Left renal pelvis (tissue), 4 donors: ENCODE results near the gene PLIN4. TPM values are rescaled to one million over a fixed set of nuclear protein-coding genes. Genes with fewer than 3 reads are reported as not detected.
"Not testable (repeated sequence)": the region's sequence is repeated elsewhere in the genome, so short reads cannot be mapped to it uniquely, and the experiment has no call there.

ENCODE experiments used
- DNase-seq, 4 donors: peaks; one replicate each; pipeline ENCODE4 v3.0.0-alpha.2; 2013; ENCODE audit warnings: low read depth in 4 of 4, low spot score in 3 of 4
- polyA plus RNA-seq, 4 donors: library from polyadenylated mRNA; unstranded; fragments of 120-200 nt; gene quantifications; one replicate each; pipeline ENCODE4 v1.2.1, GENCODE V29; 2013; ENCODE audit not compliant: insufficient read length in 4 of 4

The PLIN4 gene
- polyA plus RNA-seq, 4 donors = 0.43 to 2.1 (median 0.86) TPM

DNA sequence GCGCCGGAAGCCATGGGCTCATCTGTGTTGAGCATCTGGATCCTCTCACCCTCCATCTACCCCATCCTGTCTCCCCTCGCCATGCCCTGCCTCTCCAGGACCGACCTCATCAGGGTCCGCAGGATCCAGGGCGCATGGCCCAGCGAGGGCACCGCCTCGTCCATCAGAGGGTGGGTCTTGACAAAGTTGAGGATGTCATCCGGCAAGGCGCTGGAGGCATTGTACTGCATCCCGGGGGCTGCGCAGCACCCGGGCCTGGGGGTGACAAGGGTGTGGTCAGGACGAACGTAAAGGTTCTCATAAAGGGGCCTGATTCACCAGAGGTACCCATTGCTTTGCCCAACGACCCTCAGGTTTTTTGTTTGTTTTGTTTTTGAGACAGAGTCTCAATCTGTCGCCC lies 31.7 kb upstream of the PLIN4 start:
- no peak for DNase-seq

DNA sequence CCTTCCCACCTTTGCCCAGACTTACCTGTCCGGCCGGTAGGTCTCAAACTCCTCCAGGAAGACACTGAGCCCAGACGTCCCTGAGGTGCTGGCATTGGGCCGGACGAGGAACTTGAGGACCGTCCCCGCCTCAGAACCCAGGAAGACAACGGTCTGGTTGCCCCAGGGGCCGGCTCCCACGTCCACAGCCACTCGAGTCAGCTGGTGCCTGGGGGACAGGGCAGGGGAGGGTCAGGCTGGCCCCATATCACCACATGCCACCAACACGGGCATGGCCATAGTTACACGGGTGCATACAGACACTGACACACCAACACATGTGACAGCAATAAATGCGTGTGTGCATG lies 29.9 kb upstream of the PLIN4 start:
- no peak for DNase-seq

DNA sequence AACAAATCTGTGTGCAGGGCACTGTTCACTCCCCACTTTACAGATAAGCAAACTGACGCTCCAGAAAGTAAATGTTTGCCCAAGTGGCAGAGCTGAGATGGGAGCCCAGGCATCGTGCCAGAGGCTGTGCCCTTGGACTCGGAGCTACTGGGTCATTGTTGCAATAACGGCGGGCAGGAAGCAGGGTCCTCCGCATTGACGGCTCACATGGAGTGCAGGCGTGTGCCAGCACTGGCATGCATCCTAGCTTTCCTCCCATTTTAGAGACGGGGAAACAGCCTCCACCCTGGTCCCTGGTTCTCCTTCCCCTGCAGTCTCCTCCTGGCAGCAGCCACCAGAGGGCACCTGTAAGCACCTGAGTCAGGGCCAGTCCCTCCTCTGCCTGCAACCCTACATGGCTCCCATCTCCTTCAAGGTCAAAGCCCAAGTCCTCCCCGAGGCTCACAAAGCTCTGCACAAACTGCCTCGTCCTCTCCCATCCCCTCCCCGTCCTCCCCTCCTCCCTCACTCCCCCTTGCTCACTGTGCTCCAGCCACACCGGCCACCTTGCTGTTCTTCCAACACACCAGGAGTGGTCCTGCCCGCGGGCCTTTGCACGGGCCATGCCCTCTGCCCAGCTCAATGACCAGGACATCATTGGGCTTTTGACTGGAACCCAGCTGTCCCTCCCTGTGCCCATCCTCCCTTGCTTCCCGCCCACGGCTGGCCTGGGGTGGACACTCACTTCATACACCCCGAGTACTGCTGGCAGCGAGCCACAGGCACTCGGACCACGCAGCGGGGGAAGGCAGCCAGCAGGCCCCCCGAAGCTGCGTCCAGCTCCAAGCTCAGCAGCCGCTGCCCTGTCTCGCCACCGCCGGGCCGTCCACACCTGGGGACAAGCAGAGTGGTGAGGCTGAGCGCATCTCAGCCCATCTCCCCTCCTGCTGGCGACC lies 29.3 kb upstream of the PLIN4 start:
- DNase-seq = no peak

DNA sequence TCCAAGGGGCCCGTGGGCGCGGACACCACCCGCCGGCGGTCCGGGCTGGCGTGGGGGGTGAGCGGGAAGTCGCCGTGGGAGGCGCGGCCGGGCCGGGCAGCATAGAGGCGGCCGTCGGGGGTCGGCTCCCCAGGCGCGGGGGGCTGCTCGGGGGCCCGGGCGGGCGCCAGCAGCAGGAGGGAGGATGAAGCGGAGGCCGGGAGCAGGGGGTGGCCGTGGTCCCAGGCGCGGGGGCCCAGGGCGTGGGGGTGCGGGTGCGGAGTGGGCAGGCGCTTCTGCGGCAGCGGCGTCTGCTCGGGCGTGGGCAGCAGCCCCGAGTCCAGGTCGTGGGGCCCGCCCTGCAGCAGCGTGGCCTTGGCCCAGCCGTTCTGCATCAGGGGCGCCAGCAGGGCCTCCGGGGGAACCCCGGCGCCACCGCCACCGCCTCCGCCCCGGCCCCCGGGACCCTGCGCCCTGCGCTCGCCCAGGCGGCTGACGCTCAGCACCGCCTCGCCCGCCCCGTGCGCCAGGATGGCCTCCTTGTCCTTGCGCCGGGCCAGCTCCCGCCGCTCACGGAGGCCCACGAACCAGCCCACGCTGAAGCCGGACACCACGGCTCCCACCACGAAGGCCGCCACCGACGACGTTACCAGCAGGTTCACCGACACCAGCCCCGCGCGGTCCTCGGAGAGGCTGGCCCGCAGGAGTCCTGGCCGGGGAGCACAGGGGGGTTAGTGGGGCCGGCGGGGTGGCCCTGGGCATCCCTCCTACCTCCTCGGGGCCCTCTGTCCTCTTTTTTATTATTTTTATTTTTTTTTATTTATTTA lies 25.8 kb upstream of the PLIN4 start:
- DNase-seq = no peak

DNA sequence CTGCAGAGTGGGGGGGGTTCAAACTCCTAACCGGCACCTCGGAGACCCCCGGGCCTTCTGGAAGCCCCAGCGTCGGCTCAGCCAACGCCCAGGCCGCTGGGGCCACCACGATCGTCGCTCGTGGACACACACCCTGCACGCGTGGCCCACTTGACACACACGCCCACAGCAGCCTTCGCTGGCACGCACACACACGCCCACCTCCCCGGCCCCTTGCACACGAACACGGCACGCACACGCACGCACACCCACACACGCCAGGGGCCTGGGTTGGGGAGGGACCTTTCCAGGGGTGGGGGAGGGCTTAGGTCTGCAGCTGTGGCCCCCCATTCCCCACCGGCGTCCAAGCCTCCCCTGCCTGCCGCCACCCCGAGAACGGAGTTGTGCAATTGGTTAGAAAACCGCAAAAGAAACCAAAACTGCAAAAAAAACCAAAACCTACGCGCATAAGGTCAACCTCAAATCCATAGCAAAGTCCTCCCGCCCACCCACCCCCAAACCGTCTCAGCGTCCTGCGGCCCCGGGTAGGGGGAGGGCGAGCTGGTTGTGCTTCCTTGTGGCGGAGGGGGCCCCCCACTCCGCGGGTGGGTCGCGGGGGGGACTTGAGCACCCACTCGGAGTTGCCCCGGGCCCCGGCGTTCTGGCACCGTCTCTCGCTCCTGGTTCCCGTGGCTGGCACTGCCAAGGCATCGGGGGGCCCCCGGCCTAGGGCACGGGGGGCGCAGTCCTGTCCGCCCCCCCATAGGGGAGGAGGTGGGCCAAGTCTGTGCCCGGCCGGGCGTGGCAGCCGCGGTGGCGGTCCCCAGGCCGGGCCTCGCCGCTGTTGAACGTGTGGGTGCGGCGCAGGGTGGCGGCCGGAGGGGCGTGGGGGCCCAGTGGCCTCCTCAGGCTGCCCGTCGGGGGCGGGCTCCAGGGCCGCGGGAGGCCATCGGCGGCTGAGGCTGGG lies 24.9 kb upstream of the PLIN4 start:
- DNase-seq = no peak

DNA sequence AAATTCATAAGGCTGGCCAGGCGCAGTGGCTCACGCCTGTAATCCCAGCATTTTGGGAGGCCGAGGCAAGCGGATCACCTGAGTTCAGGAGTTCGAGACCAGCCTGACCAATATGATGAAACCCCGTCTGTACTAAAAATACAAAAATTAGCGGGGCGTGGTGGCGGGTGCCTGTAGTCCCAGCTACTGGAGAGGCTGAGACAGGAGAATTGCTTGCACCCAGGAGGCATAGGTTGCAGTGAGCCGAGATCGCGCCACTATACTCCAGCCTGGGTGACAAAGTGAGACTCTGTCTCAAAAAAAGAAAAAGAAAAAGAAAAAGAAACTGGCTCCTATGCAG lies 23.5 kb upstream of the PLIN4 start:
- DNase-seq = not testable (repeated sequence)

DNA sequence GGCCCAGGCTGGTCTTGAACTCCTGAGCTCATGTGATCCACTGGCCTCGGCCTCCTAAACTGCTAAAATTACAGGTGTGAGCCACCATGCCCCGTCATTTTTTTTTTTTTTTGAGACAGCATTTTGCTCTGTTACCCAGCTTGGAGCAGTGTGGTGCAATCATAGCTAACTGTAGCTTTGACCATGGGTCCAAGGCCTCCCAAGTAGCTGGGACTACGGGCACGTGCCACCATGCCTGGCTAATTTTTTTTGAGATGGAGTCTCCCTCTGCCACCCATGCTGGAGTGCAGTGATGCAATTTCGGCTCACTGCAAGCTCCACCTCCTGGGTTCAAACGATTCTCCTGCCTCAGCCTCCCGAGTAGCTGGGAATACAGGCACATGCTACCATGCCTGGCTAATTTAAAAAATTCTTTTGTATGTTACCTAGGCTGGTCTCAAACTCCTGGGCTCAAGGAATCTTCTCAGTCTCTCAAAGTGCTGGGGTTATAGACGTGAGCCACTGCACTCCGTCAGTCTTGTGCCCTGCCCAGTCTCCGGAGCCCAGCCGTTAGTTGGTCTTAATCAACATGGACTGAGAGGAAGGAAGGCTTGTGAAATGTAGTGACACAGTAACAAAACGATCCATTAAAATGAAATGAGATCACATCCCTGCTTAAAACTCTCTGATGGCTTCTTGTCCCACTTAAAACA lies 23.0 kb upstream of the PLIN4 start:
- no peak for DNase-seq

DNA sequence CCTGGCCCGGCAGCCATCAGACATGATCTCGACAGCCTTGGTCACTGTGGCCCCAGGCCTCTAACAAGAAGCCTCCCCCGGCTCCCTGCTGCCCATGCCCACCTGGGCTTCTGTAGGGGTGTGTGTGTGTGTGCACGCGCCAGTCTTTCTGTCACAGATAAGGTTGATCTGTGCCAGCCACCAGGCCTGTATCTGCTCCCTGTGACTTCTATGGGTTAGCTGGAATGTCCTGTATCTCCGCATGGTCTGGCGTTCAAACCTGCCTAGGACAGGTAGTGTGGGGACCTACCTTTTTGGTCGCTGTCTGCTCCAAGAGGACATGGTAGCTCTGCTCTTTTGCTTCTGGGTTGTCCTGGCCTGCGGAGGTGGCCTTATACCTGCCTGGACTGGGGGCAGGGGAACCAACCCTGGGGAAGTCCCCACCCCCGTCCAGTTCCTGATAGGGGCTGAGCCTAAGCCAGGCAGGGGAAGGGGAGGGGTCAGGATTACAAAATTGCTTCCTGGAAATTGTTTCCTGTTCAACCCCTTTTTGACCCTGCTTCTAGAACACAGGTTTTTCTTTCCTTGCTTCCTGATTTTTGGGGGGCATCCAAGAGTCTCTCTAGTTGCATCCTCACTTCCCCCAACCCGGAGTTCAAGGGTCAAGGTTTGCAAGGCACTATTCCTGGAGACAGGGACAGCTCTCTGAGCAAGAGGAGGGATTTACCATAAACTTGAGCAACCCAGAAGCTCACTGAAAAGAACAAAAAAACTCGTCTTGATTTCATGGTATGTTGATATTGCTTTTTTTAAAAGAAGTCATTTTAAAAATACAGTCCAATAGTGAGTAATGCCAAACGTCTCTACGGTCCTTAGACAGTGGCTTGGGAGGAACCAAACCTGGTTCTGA lies 21.7 kb upstream of the PLIN4 start, which contains the start of gene LRG1:
Gene LRG1 (minus strand): TSS at position 344 of the 889 bp plus-strand sequence. CDS start 23 bp downstream, at position 321.
- DNase-seq = no peak

DNA sequence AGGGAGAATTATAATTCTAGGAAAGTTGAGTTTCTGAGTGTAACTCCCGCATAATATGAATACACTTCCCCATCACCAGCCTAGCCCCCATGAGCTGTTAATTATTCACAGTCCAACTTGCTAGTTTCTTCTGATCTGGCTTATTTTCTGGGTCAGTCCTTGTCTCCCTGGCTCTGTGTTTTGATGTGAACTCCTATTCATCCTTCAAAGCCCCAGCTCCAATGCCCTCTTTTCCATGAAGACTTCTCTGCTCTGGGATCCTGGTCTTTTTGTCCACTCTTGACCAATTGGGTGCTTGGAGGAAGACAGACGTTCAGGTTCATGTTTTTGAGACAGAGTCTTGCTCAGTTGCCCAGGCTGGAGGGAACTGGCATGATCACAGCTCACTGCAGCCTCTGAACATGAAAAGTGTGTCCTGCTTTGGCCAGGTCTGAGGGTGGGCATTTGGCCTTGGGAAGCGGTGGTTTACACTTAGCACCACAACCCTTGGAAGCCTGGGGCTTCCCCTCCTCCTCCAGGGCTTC lies 20.9 kb upstream of the PLIN4 start:
- DNase-seq = no peak

DNA sequence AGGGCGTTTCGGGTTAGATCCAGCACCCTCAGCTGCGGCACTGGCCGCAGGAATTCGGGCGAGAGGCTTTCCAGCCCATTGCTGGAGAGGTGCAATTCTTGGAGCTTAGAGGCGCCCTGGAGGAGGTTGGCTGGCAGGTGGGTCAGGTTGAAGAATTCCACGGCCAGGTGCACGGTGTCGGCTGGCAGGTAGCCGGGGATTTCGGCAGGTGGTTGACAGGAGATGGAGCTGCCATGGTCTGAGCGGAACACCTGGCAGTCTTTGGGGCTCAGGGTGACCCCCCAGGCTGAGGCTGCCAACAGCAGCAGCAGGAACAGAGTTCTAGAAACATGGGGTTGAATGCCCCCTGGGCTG lies 20.3 kb upstream of the PLIN4 start:
- DNase-seq = no peak

DNA sequence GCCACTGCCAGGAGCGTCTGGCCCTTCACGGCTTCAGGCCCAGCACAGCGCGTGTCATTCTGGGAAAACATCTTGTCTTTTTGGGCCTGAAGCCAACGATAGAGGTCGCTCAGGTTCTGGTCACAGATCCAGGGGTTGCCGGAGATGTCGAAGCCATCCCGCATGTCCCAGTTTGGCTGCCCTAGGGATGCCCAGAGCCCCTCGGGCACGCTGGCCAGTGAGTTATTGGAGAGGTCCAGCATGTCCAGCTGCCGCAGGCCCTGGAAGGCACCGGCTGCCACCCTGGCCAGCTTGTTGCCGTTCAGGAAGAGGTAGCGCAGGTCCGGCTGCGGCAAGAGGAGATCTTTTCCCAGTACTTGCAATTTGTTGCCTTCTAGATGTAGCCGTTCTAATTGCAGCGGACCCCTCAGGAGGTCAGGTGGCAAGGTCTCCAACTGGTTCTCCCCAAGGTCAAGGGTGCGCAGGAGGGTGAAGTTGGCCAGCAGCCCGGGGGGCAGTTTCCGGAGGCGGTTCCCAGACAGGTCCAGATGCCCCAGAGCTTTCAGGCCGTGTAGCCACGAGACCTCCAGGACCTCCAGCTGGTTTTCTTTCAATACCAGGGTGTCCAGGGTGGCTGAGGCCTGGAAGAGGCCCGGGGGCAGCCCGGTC lies 19.8 kb upstream of the PLIN4 start:
- no peak for DNase-seq

DNA sequence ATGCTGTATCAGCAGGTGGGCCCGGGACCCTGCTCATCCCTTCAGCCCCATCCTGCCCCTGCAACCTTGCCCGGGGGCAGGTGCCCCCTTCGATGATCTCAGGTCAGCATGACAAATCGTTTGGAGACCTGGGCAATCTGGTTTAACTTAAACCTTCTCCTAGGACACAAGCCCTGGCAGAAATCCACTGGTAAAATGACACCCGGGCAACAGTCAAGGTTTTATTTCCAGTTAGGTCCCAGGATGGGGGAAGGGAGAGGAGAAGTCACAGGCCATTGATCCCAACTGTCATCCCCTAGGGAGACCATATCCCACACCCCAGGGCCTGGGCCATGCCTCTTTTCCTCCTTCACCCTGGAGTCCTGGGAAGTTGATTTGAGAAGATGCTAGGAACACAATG lies 18.5 kb upstream of the PLIN4 start:
- DNase-seq = no peak

DNA sequence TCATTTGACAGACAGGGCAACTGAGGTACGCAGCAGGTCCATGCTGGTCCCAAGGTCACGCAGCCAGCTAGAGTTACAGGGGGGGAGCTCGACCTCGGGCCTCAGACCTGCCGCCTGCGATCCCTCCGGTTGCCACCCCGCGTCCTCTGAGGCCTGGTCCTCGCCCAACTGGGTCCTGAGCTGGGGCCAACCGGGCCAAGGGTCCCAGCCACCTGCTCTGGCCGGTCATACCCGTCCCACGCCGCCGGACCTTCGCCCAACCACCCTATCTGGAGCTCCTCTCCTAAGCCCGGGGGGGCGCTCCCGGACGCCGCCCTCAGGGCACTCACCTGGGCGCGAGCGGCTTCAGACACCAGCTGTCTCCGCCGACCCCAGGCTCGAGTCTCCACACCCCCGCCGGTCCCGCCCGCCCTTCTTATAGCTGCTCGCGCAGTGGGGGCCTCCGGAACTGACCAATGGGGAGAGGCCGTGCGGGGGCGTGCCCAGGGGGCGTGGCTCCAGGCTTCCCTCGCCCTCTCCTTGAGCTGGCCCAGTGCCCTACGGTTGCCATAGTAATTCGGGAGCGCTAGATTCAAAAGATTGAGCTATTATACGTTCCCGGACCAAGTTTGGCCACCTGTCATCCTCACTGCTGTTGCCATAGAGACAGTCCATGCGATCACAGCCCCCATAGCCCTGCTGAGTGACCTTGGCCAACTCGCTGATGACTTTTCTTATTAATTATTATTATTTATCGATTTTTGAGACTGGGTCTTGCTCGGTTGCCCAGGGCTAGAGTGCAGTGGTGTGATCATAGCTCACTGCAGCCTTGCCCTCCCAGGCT lies 16.8 kb upstream of the PLIN4 start, which contains the start of gene PLIN5:
Gene PLIN5 (minus strand): TSS at position 389 of the 823 bp plus-strand sequence. CDS start 1,150 bp downstream, outside the sequence.
- DNase-seq = peak; percentile 38 to 65 (median 62)

DNA sequence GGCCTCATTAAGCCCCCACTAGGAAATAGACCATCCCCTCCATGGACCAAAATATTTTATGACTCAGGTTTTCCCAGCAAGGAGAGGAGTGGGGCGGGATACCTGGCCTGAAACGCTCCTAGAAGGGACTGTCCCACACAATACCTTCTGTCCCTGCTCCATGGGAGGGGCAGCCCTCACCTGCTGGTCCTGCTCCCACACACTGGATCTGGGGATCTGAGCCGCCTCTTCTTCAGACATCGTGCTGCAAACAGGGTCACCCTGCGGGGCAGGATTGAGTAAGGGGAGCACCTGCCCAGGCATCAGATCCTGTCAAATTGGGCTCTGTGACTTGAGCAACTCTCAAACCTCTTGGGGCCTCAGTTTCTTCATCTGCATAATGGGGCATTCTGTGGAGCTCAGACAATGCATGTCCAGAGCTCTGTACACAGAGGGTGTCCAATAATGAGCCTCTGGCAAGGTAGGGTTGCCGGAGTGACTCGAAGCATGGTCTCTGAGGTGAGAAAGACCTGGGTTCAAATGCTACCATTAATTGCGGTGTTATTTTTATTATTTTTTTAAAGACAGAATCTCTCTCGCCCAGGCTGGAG lies 15.6 kb upstream of the PLIN4 start:
- no peak for DNase-seq

DNA sequence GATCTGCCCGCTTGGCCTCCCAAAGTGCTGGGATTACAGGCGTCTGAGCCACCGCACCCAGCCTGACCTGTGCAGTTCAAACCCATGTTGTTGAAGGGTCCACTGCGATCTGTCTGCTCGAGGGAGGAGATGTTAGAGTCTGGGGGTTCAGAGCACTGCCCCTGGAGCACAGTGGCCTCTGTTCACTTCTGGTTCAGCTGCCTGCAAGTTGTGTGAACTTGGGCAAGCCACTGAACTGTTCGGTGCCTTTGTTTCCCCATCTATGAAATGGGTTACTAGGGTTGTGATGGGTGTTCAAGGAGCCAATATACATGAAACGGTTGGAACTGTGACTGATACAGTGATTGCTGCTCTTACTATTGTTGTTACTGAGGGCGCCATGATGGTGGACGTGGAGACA lies 15.0 kb upstream of the PLIN4 start:
- DNase-seq = no peak

DNA sequence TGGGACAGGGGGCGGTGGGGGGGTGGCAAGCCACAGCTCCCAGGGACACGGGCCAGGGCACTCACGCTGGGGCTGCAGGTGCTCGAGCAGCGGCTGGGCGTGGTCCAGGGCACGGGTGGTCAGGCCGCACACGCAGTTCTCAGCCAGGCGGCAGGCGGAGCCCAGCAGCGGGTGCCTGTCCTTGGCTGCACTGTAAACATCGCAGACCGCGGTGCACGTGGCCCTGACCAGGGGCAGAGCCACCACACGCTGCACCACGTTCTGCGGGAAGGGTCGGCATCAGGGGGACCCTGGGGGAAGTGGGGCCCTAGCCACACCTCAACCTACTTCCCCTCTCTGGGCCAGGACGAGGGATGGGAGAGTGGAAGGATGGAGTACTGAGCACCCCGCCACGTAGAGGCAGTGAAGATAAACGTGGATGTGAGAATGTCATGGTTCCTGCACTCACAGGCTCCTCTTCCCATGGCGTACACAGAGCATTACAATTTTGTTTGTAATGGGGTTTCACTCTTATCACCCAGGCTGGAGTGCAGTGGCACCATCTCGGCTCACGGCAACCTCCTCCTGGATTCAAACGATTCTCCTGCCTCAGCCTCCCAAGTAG lies 13.4 kb upstream of the PLIN4 start:
- DNase-seq = no peak
